ENCODE results near the gene YY1.

GRCh38 chr14:100302616-100303015, 63.7 kb downstream of the YY1 start:
- TF ChIP-seq POLR2A (IDR thresholded peaks at IDR 0.05), result no peak
- no peak for TF ChIP-seq CTCF (IDR thresholded peaks at IDR 0.05)

All from vagina (tissue), 2 donors.